B cell (primary cell): ENCODE data around the gene FHIT. TPM values are rescaled to one million over a fixed set of nuclear protein-coding genes. Genes with fewer than 3 reads are reported as not detected.

Experiments
- ATAC-seq: fragments of 200-7000 bp; cut with Tn5 transposase; one replicate; pipeline ENCODE4 v1.10.0; 2021; ENCODE audit warnings: low read depth, mild to moderate bottlenecking, moderate number of reproducible peaks, moderate library complexity
- CTCF ChIA-PET: fragments of 350-600 bp; sonication (Branson Sonifier 250); formaldehyde crosslinking; loops from one replicate; lab custom pipeline; 2021; ENCODE audit warnings: antibody characterized with exemption, inconsistent platforms; lab: Charles Lee
- POLR2A ChIA-PET: fragments of 350-600 bp; sonication (Branson Sonifier 250); formaldehyde crosslinking; loops from one replicate; lab custom pipeline; 2021; ENCODE audit warnings: antibody characterized with exemption; lab: Charles Lee
- DNase-seq: peaks from one replicate; pipeline ENCODE4 v3.0.0; 2013
- H2AFZ ChIP-seq: 2 replicates; pipeline ENCODE4 v1.6.1; 2012; ENCODE audit warnings: mild to moderate bottlenecking, low read depth, low read length; ENCODE audit not compliant: insufficient read depth, poor library complexity, severe bottlenecking
- H3K27ac ChIP-seq, 2 donors: 1 replicate in 1 of 2; 2 replicates in 1 of 2; pipeline ENCODE4 v1.5.1; 2012 to 2013; ENCODE audit warnings: low read length in 2 of 2, mild to moderate bottlenecking in 2 of 2, moderate library complexity in 1 of 2
- H3K27me3 ChIP-seq, 4 experiments: fragments of 200-600 bp in 1 of 4; sonication (generic) in 1 of 4; replicated peaks in 1 of 4; 1 replicate in 2 of 4; 2 replicates in 2 of 4; pipeline versions ENCODE4 v1.6.1 to v1.7.0; 2013 to 2016; ENCODE audit warnings: low read length in 3 of 4, mild to moderate bottlenecking in 2 of 4, mixed read lengths in 1 of 4, moderate library complexity in 1 of 4; ENCODE audit not compliant: insufficient read depth in 4 of 4, control insufficient read depth in 3 of 4; ENCODE audit errors: control extremely low read depth in 1 of 4
- H3K36me3 ChIP-seq, 2 experiments: replicated peaks in 1 of 2; 1 replicate in 1 of 2; 2 replicates in 1 of 2; pipeline versions ENCODE4 v1.6.1 to v1.7.1; 2013; ENCODE audit warnings: low read length in 1 of 2; ENCODE audit not compliant: insufficient read depth in 2 of 2, control insufficient read depth in 1 of 2; ENCODE audit errors: control extremely low read depth in 1 of 2, extremely low read depth in 1 of 2
- H3K4me1 ChIP-seq, 2 donors: fragments of 200-600 bp in 1 of 2; sonication (generic) in 1 of 2; 1 replicate in 1 of 2; 2 replicates in 1 of 2; pipeline versions ENCODE4 v1.5.1 to v1.6.1; 2013 to 2017; ENCODE audit warnings: low read length in 2 of 2; ENCODE audit not compliant: control insufficient read depth in 2 of 2, insufficient read depth in 2 of 2
- H3K4me2 ChIP-seq: replicated peaks from 2 replicates; pipeline ENCODE3; 2012; ENCODE audit warnings: mild to moderate bottlenecking, low read depth, low read length; ENCODE audit not compliant: poor library complexity, severe bottlenecking
- H3K4me3 ChIP-seq, 5 experiments: fragments of 200-600 bp in 1 of 5; sonication (generic) in 1 of 5; 1 replicate in 3 of 5; 2 replicates in 2 of 5; pipeline versions ENCODE4 v1.5.1 to v1.7.0; 2011 to 2016; ENCODE audit warnings: low read length in 4 of 5, mild to moderate bottlenecking in 4 of 5, low read depth in 2 of 5, control low read depth in 1 of 5, moderate library complexity in 1 of 5; ENCODE audit not compliant: insufficient read depth in 1 of 5; ENCODE audit errors: control extremely low read depth in 1 of 5, extremely low read depth in 1 of 5
- H3K79me2 ChIP-seq: fragments of 200-600 bp; sonication (generic); one replicate; pipeline ENCODE4 v1.6.0; 2016; ENCODE audit warnings: low read length; ENCODE audit not compliant: control insufficient read depth, insufficient read depth
- H3K9ac ChIP-seq: fragments of 200-600 bp; sonication (generic); 2 replicates; pipeline ENCODE4 v1.6.1; 2017; ENCODE audit warnings: mild to moderate bottlenecking, low read length, moderate library complexity
- H3K9me3 ChIP-seq, 3 donors: one replicate each; pipeline versions ENCODE4 v1.6.1 to v1.7.1; 2013; ENCODE audit warnings: low read length in 2 of 3; ENCODE audit not compliant: control insufficient read depth in 2 of 3, insufficient read depth in 1 of 3; ENCODE audit errors: control extremely low read depth in 1 of 3
- H4K20me1 ChIP-seq: 2 replicates; pipeline ENCODE4 v1.6.0; 2012; ENCODE audit warnings: mild to moderate bottlenecking, low read length; ENCODE audit not compliant: insufficient read depth, control insufficient read depth, poor library complexity, severe bottlenecking
- H3K27ac Mint-ChIP-seq: one replicate; pipeline ENCODE4 v1.8.0; 2021; ENCODE audit warnings: mixed read lengths
- H3K27me3 Mint-ChIP-seq: one replicate; pipeline ENCODE4 v1.8.0; 2021; ENCODE audit warnings: mixed read lengths
- H3K4me1 Mint-ChIP-seq: one replicate; pipeline ENCODE4 v1.8.0; 2021; ENCODE audit warnings: mixed read lengths
- H3K4me3 Mint-ChIP-seq: one replicate; pipeline ENCODE4 v1.8.0; 2021; ENCODE audit warnings: mixed read lengths
- H3K9me3 Mint-ChIP-seq: one replicate; pipeline ENCODE4 v1.8.0; 2022; ENCODE audit warnings: mixed read lengths; ENCODE audit not compliant: insufficient read depth
- CTCF ChIP-seq: fragments of 200-600 bp; IDR thresholded peaks from one replicate; pipeline ENCODE4 v1.8.0; 2022; ENCODE audit warnings: antibody characterized with exemption, mild to moderate bottlenecking
- EZH2 ChIP-seq: IDR thresholded peaks from 2 replicates; pipeline ENCODE4 v1.6.1; 2012; ENCODE audit warnings: borderline replicate concordance, low read depth, mild to moderate bottlenecking, moderate library complexity, low read length; ENCODE audit not compliant: insufficient read depth, poor library complexity, severe bottlenecking
- WGBS: methylation state at CpG from one replicate; pipeline ENCODE4 v1.1.5; 2013; ENCODE audit warnings: missing lambda C conversion rate; ENCODE audit not compliant: insufficient coverage; 5-methylcytosine and 5-hydroxymethylcytosine counted together
- intact Hi-C: fragments of 100-400 bp; cut with micrococcal nuclease; formaldehyde crosslinking; loops from one replicate; pipeline ENCODE4 v1.10.0; 2022
- polyA plus RNA-seq: library from polyadenylated mRNA; depleted of rRNA; stranded (reverse); fragments of >200 nt; gene quantifications from 2 replicates; pipeline ENCODE4 v1.2.3, GENCODE V29; 2012
- total RNA-seq, 2 donors: library from RNA; stranded (reverse); fragments of 120-200 nt in 1 of 2; gene quantifications; 1 replicate in 1 of 2; 2 replicates in 1 of 2; pipeline versions ENCODE4 v1.2.3 to v1.2.4, GENCODE V29; 2013 to 2022

The FHIT gene
- total and polyA plus RNA-seq, 2 donors (not counting 1 experiment from before 2014, with no cell fraction given): 1.7 to 7.8 TPM

GRCh38 chr3:60079076-60079475 lies 1172.2 kb downstream of the FHIT start:
- H3K4me2 ChIP-seq: no peak overlapping the region
- TF ChIP-seq CTCF: no peak
- no peak for TF ChIP-seq EZH2
- no peaks in the 10 kb centered on the region for H3K27me3 ChIP-seq
- no peak overlapping the region for H3K4me3 ChIP-seq
- DNase-seq: no peak
- no peaks in the 10 kb centered on the region for H3K79me2 ChIP-seq
- peak overlapping the region; percentile 6 for H2AFZ ChIP-seq
- H4K20me1 ChIP-seq: no peaks in the 10 kb centered on the region
- ChIA-PET POLR2A (no interaction called here), CTCF (no interaction called here)
- peaks cover 0 to 6% (median 2%) of the 10 kb centered on the region in 3 donors for H3K9me3 ChIP-seq
- peaks cover 21 to 37% of the 10 kb centered on the region in 2 donors for H3K4me1 ChIP-seq
- no peaks in the 10 kb centered on the region for H3K27me3 Mint-ChIP-seq
- no peak overlapping the region for H3K4me3 Mint-ChIP-seq
- peaks cover 7% of the 10 kb centered on the region for H3K9me3 Mint-ChIP-seq
- H3K36me3 ChIP-seq: no peaks in the 10 kb centered on the region
- no peak overlapping the region for H3K27ac Mint-ChIP-seq
- no peak overlapping the region for H3K9ac ChIP-seq
- intact Hi-C loops: no loop called here
- no peak for ATAC-seq
- H3K4me1 Mint-ChIP-seq: peaks cover 43% of the 10 kb centered on the region
- H3K27ac ChIP-seq: no peak overlapping the region
- WGBS: no CpG with 5 or more reads among the region's 5 CpGs

- Histone ChIP-seq H3K27me3 (no peaks in the 10 kb centered on the region), H4K20me1 (no peaks in the 10 kb centered on the region), H2AFZ (no peak overlapping the region), H3K4me3 (no peak overlapping the region), H3K9me3 (peaks cover 0 to 6% (median 2%) of the 10 kb centered on the region in 3 donors), H3K79me2 (no peaks in the 10 kb centered on the region), H3K36me3 (no peaks in the 10 kb centered on the region), H3K27ac (no peak overlapping the region), H3K4me2 (peak overlapping the region; percentile 7), H3K9ac (no peak overlapping the region), H3K4me1 (peaks cover 13 to 24% of the 10 kb centered on the region in 2 donors)
- ChIA-PET POLR2A (no interaction called here), CTCF (no interaction called here)
- ATAC-seq (no peak), DNase-seq (no peak)
- no peak overlapping the region for H3K27ac Mint-ChIP-seq
- peaks cover 33% of the 10 kb centered on the region for H3K4me1 Mint-ChIP-seq
- intact Hi-C loops: no loop called here
- H3K4me3 Mint-ChIP-seq: no peak overlapping the region
- H3K9me3 Mint-ChIP-seq: no peaks in the 10 kb centered on the region
- WGBS: no CpG with 5 or more reads among the region's 1 CpG
- no peak for TF ChIP-seq CTCF
- TF ChIP-seq EZH2: no peak
- H3K27me3 Mint-ChIP-seq: no peaks in the 10 kb centered on the region
These were observed 1174.9 kb downstream of the FHIT start for GRCh38 chr3:60076331-60076730.
